Cardiac muscle cell (in vitro differentiated cells and primary cell): ENCODE measurements around the gene GRK5. TPM values are rescaled to one million over a fixed set of nuclear protein-coding genes. Genes with fewer than 3 reads are reported as not detected.

Source experiments
- DNase-seq, 2 donors: peaks; one replicate each; pipeline versions ENCODE4 v3.0.0 to v3.0.0-alpha.2; 2010 to 2017; ENCODE audit warnings: low read depth in 1 of 2, low spot score in 1 of 2
- H3K27ac ChIP-seq: fragments of 200-600 bp; sonication (generic); 2 replicates; pipeline ENCODE4 v1.5.1; 2016
- H3K27me3 ChIP-seq: fragments of 200-600 bp; sonication (generic); 2 replicates; pipeline ENCODE4 v1.6.0; 2016; ENCODE audit warnings: control low read depth
- H3K36me3 ChIP-seq: fragments of 200-600 bp; sonication (generic); 2 replicates; pipeline ENCODE4 v1.5.1; 2016; ENCODE audit warnings: control low read depth
- H3K4me1 ChIP-seq: fragments of 200-600 bp; sonication (generic); 2 replicates; pipeline ENCODE4 v1.8.1; 2017; ENCODE audit warnings: low read depth, mild to moderate bottlenecking, mixed run types
- H3K4me3 ChIP-seq: fragments of 200-600 bp; sonication (generic); 2 replicates; pipeline ENCODE4 v1.5.1; 2016; ENCODE audit warnings: mild to moderate bottlenecking
- H3K9me3 ChIP-seq: fragments of 200-600 bp; sonication (generic); 2 replicates; pipeline ENCODE4 v1.5.1; 2017; ENCODE audit warnings: low read depth, mild to moderate bottlenecking, control low read depth
- CTCF ChIP-seq: IDR thresholded peaks from 2 replicates; pipeline ENCODE4 v1.5.1; 2012; ENCODE audit warnings: low read depth, mild to moderate bottlenecking, low read length
- polyA plus RNA-seq: library from polyadenylated mRNA; unstranded; fragments of >200 nt; fragmentation: Nextera tagmentation; extraction: Ambion mirVana; gene quantifications from 2 replicates; pipeline ENCODE4 v1.2.1, GENCODE V29; 2016
- total RNA-seq: library from RNA; depleted of rRNA; stranded (reverse); fragments of >200 nt; gene quantifications from 2 replicates; pipeline ENCODE4 v1.2.3, GENCODE V29; 2016

The GRK5 gene
- total and polyA plus RNA-seq, 2 experiments from 2014 or later: 3.5 to 18.3 TPM

GRCh38 chr10:119488675-119489074 lies 281.3 kb downstream of the GRK5 start:
- Histone ChIP-seq H3K36me3 (no peaks in the 10 kb centered on the region), H3K4me1 (no peaks in the 10 kb centered on the region), H3K27ac (no peak overlapping the region), H3K4me3 (no peak overlapping the region), H3K9me3 (no peaks in the 10 kb centered on the region), H3K27me3 (no peaks in the 10 kb centered on the region)
- no peak for DNase-seq
- no peak for TF ChIP-seq CTCF

- Histone ChIP-seq H3K4me1 (no peaks in the 10 kb centered on the region), H3K27ac (no peak overlapping the region), H3K27me3 (no peaks in the 10 kb centered on the region), H3K4me3 (no peak overlapping the region), H3K36me3 (no peaks in the 10 kb centered on the region), H3K9me3 (no peaks in the 10 kb centered on the region)
- no peak for DNase-seq
- TF ChIP-seq CTCF: no peak
These were observed 282.6 kb downstream of the GRK5 start for GRCh38 chr10:119489991-119490326.

- no peaks in the 10 kb centered on the region for H3K36me3 ChIP-seq
- H3K27me3 ChIP-seq: no peaks in the 10 kb centered on the region
- H3K4me1 ChIP-seq: no peaks in the 10 kb centered on the region
- H3K27ac ChIP-seq: no peak overlapping the region
- TF ChIP-seq CTCF: no peak
- no peaks in the 10 kb centered on the region for H3K9me3 ChIP-seq
- DNase-seq: no peak
- H3K4me3 ChIP-seq: no peak overlapping the region
These were observed 284.8 kb downstream of the GRK5 start for GRCh38 chr10:119491966-119492757.

DNA sequence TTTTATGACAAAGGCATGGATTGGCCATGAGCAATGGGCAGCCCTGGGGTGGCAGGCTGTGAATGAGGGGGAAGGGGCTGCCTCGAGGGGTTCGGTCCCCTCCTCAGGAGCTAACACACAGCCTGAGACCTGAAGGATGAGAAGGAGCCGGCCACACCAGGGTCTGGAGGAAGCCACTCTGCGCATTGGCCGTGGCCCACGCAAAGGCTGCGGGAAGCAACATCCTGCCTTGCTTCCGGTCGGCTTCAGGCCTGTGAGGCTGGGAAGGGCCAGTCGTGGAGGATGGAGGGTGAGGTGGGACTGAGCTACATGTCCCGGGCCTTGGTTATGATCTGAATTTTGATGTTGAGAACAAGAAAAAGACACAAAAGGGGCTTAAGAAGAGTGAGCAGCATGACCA lies 285.8 kb downstream of the GRK5 start:
- Histone ChIP-seq H3K4me1 (no peaks in the 10 kb centered on the region), H3K4me3 (no peak overlapping the region), H3K27me3 (no peaks in the 10 kb centered on the region), H3K27ac (no peak overlapping the region), H3K9me3 (no peaks in the 10 kb centered on the region), H3K36me3 (no peaks in the 10 kb centered on the region)
- TF ChIP-seq CTCF: no peak
- no peak for DNase-seq

DNA sequence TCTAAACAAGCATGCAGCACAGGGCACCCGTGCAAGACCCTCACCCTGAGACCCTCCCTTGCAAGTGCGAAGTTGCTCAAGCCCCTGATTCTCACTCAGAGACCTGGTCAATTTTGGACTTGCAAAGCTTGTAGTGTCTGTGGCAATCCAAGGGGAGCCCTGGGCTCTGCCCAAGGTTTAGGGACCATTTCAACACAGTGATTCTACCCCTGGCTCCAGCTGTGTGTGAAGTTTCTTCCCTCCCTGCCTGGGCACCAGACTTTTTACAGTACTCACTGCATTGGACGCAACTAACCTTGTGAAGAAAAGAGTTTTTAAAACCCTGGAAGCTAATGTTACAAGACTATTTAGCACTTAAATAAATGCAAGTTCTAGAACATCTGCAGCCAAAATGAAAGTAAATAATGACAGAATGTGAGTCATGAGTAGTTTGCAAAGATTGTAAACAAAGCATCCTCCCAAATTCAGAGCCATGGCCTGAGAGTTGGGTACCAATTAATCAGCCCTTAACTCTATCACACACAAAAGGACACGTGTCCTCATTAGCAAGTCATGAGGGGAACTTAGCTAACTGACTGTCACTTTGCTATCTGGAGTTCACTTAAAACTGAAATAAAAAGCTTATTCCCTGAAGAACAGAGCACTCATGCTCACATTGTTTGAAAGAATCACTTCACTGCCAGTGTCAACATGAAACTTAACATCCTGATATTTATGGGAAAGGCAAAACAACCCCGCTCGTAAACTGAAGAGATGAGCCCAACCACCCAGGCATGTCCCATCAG lies 287.1 kb downstream of the GRK5 start:
- Histone ChIP-seq H3K4me3 (no peak overlapping the region), H3K36me3 (no peaks in the 10 kb centered on the region), H3K27ac (no peak overlapping the region), H3K4me1 (no peaks in the 10 kb centered on the region), H3K27me3 (no peaks in the 10 kb centered on the region), H3K9me3 (no peaks in the 10 kb centered on the region)
- no peak for TF ChIP-seq CTCF
- no peak for DNase-seq
